ENCODE data around the gene PRH1.

Gene PRH1

GRCh38 chr12:10884086-10884725, at the start of gene PRH1:
PRH1 (minus strand) TSS chr12:10884255; CDS start chr12:10884217, 38 bp downstream.
- in situ Hi-C loops (cut with HindIII; ENCODE audit: low pct_ligation_motif_present, low pct_unique_long_range_greater_than_20kb, low sequenced_read_pairs) = no loop called here
- DNase-seq = no peak

GRCh38 chr12:10928746-10929286, 44.8 kb upstream of the PRH1 start, which contains the start of gene PRH2:
PRH2 (plus strand) TSS chr12:10929236; CDS start chr12:10929274, 38 bp downstream.
- no peak for DNase-seq
- in situ Hi-C loops (cut with HindIII; ENCODE audit: low pct_ligation_motif_present, low pct_unique_long_range_greater_than_20kb, low sequenced_read_pairs) = no loop called here

GRCh38 chr12:10926269-10926668, 42.2 kb upstream of the PRH1 start:
- no peak for DNase-seq
- in situ Hi-C loops (cut with HindIII; ENCODE audit: low pct_ligation_motif_present, low pct_unique_long_range_greater_than_20kb, low sequenced_read_pairs) = no loop called here

GRCh38 chr12:10919809-10920208, 35.8 kb upstream of the PRH1 start:
- in situ Hi-C loops (cut with HindIII; ENCODE audit: low pct_ligation_motif_present, low pct_unique_long_range_greater_than_20kb, low sequenced_read_pairs) = no loop called here
- no peak for DNase-seq

GRCh38 chr12:10910380-10910779, 26.3 kb upstream of the PRH1 start:
- in situ Hi-C loops (cut with HindIII; ENCODE audit: low pct_ligation_motif_present, low pct_unique_long_range_greater_than_20kb, low sequenced_read_pairs) = no loop called here
- DNase-seq = no peak

- no peak for DNase-seq
- in situ Hi-C loops (cut with HindIII; ENCODE audit: low pct_ligation_motif_present, low pct_unique_long_range_greater_than_20kb, low sequenced_read_pairs) = no loop called here
These were observed 25.4 kb upstream of the PRH1 start, which contains the start of gene TAS2R13 for GRCh38 chr12:10909462-10909861. TAS2R13 (minus strand) TSS chr12:10909562; CDS start chr12:10909298, 264 bp downstream.

GRCh38 chr12:10904686-10905085, 20.6 kb upstream of the PRH1 start:
- in situ Hi-C loops (cut with HindIII; ENCODE audit: low pct_ligation_motif_present, low pct_unique_long_range_greater_than_20kb, low sequenced_read_pairs) = no loop called here
- DNase-seq = no peak

- in situ Hi-C loops (cut with HindIII; ENCODE audit: low pct_ligation_motif_present, low pct_unique_long_range_greater_than_20kb, low sequenced_read_pairs) = no loop called here
These were observed 17.4 kb upstream of the PRH1 start for GRCh38 chr12:10901427-10901826.

GRCh38 chr12:10900972-10901371, 16.9 kb upstream of the PRH1 start:
- no peak for DNase-seq
- in situ Hi-C loops (cut with HindIII; ENCODE audit: low pct_ligation_motif_present, low pct_unique_long_range_greater_than_20kb, low sequenced_read_pairs) = no loop called here

More at GRCh38 chr12:10901427-10901826, 17.4 kb upstream of the PRH1 start:
- no peak for DNase-seq

GRCh38 chr12:10900530-10900929, 16.5 kb upstream of the PRH1 start:
- DNase-seq = no peak
- in situ Hi-C loops (cut with HindIII; ENCODE audit: low pct_ligation_motif_present, low pct_unique_long_range_greater_than_20kb, low sequenced_read_pairs) = no loop called here

- in situ Hi-C loops (cut with HindIII; ENCODE audit: low pct_ligation_motif_present, low pct_unique_long_range_greater_than_20kb, low sequenced_read_pairs) = no loop called here
- DNase-seq = no peak
These were observed 12.8 kb upstream of the PRH1 start for GRCh38 chr12:10896854-10897253.

GRCh38 chr12:10891937-10892336, 7.9 kb upstream of the PRH1 start:
- in situ Hi-C loops (cut with HindIII; ENCODE audit: low pct_ligation_motif_present, low pct_unique_long_range_greater_than_20kb, low sequenced_read_pairs) = no loop called here
- no peak for DNase-seq

- DNase-seq = no peak
- in situ Hi-C loops (cut with HindIII; ENCODE audit: low pct_ligation_motif_present, low pct_unique_long_range_greater_than_20kb, low sequenced_read_pairs) = no loop called here
These were observed 5.2 kb upstream of the PRH1 start for GRCh38 chr12:10889226-10889625.

- no peak for DNase-seq
- in situ Hi-C loops (cut with HindIII; ENCODE audit: low pct_ligation_motif_present, low pct_unique_long_range_greater_than_20kb, low sequenced_read_pairs) = no loop called here
These were observed 10.7 kb downstream of the PRH1 start for GRCh38 chr12:10873378-10873777.

- peak; percentile 68 for DNase-seq
- in situ Hi-C loops (cut with HindIII; ENCODE audit: low pct_ligation_motif_present, low pct_unique_long_range_greater_than_20kb, low sequenced_read_pairs) = no loop called here
These were observed 16.7 kb downstream of the PRH1 start for GRCh38 chr12:10867381-10867780.

- no peak for DNase-seq
- in situ Hi-C loops (cut with HindIII; ENCODE audit: low pct_ligation_motif_present, low pct_unique_long_range_greater_than_20kb, low sequenced_read_pairs) = no loop called here
These were observed 20.4 kb downstream of the PRH1 start for GRCh38 chr12:10863512-10864218.

GRCh38 chr12:10861366-10861765, 22.7 kb downstream of the PRH1 start:
- in situ Hi-C loops (cut with HindIII; ENCODE audit: low pct_ligation_motif_present, low pct_unique_long_range_greater_than_20kb, low sequenced_read_pairs) = no loop called here
- DNase-seq = no peak

GRCh38 chr12:10855807-10856206, 28.2 kb downstream of the PRH1 start:
- no peak for DNase-seq
- in situ Hi-C loops (cut with HindIII; ENCODE audit: low pct_ligation_motif_present, low pct_unique_long_range_greater_than_20kb, low sequenced_read_pairs) = no loop called here

- in situ Hi-C loops (cut with HindIII; ENCODE audit: low pct_ligation_motif_present, low pct_unique_long_range_greater_than_20kb, low sequenced_read_pairs) = no loop called here
These were observed 30.3 kb downstream of the PRH1 start for GRCh38 chr12:10853776-10854175.

More at GRCh38 chr12:10853776-10854175, 30.3 kb downstream of the PRH1 start:
- no peak for DNase-seq
